ENCODE data around the gene SOST.

- TF ChIP-seq CTCF (IDR thresholded peaks at IDR 0.05; ENCODE audit: insufficient read depth, low read depth, low read length) (no peak), EZH2 (IDR thresholded peaks at IDR 0.05; ENCODE audit: insufficient read depth, low read length) (no peak)
Measured at GRCh38 chr17:43758497-43759174, at the start of gene SOST.
